Measurements from ENCODE around the gene CAPN15.

CAPN15 gene

DNA sequence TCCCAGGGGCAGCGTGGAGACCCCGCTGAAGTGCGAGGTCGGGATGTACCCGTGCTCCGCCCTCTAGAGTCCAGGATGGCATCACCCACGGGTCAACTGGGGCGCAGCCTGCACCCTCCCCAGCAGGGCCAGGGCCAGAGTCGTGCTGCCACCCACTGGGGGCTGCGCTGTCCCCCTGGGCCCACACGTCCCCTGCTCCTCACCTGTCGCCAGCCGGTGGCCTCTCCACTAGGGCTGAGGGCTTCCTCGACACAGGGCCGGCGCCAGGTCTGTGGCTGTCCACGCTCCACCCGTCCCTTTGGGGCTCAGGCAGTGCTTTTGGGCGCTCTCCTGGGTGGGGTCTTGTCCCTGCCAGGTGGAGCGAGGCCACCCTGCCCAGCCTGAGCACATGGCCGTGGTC, 21.1 kb downstream of the CAPN15 start:
- no peak for DNase-seq

DNA sequence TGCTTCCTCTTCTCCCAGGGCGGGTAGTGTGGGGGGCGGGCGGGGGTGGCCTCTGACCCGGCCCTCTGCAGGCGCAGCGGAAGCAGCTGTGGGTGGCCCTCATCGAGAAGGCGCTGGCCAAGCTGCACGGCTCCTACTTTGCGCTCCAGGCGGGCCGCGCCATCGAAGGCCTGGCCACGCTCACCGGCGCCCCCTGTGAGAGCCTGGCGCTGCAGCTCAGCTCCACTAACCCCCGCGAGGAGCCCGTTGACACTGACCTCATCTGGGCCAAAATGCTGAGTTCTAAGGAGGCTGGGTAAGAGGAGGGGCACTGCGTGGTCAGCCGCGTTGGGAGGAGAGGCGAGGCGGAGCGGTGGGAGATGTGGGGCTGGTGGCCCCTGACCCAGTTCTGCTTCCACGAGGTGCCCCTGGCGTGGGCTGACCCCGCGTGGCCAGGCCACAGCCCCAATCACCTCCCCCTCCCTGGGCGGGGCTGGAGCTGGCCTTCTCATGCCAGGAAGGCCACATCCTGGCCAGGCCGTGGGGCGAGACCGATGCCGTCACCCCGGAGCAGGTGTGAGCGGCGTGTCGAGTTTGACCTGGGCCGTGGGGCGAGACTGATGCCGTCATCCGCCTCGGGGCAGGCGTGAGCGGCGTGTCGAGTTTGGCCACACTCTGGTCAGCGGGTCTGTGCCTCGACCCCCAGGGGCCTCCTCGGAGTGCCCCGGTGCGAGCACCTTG, 22.2 kb downstream of the CAPN15 start:
- DNase-seq = no peak

- DNase-seq = no peak
These were observed 23.7 kb downstream of the CAPN15 start for GRCh38 chr16:551210-551609.

DNA sequence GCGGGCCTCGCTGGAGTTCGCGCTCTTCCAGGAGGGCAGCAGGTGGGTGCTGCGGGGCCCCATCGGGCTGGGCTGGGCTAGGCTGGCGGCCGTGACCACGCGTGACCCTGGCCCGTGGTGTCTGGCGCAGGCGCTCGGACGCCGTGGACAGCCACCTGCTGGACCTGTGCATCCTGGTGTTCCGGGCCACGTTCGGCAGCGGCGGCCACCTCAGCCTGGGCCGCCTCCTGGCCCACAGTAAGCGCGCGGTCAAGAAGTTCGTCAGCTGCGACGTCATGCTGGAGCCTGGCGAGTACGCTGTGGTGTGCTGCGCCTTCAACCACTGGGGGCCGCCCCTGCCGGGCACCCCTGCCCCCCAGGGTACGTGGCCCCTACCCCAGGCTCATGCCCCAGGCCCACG, 24.7 kb downstream of the CAPN15 start:
- DNase-seq = no peak

DNA sequence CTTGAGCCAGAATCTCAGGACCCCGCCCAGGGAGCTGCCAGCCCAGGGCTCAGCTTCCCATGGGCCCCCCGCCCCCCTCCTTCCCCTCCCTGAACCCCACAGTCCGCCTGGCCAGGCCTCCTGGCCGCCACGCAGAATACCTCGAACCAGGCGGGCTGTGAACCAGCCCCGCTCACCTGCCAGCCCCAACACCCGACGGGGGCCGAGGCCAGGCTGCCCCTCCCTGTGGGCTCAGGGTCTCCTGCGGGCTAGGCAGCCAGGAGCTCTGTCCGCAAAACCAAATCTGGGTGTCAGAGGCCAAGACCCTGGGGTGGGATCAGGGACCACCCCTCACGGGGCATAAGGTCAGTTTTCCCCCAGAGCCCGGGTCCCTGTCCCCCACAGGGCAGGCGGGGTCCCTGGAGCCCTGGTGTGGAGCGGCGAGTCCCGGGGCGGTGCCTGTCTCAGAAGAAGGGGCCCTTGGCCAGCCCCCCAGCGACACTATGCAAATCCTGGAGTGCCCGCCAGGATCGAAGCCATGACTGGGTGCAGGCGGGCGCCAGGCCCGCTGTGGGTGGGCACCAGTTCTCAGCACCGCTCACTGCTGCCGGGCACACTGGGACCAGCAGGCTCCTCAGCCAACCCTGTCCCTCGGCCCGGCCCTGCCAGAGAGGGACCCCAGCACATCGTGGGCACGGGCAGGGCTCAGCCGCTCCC, 26.2 kb downstream of the CAPN15 start:
- no peak for DNase-seq

DNA sequence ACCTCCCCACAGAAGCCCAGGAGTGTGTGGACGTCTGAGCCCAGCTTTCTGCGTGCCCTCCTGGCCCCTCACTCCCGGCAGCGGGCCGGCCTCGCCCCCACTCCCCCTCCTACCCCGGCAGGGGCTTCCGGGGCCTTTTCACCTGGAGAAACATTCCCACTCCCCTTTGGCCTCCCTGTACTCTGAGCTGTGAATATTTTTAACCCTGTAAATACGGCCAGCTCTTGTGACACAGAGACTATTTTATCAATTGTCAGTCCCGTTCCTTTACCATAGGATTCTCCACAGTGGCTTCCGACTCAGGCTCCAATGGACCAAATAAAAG, 26.7 kb downstream of the CAPN15 start:
- no peak for DNase-seq

DNA sequence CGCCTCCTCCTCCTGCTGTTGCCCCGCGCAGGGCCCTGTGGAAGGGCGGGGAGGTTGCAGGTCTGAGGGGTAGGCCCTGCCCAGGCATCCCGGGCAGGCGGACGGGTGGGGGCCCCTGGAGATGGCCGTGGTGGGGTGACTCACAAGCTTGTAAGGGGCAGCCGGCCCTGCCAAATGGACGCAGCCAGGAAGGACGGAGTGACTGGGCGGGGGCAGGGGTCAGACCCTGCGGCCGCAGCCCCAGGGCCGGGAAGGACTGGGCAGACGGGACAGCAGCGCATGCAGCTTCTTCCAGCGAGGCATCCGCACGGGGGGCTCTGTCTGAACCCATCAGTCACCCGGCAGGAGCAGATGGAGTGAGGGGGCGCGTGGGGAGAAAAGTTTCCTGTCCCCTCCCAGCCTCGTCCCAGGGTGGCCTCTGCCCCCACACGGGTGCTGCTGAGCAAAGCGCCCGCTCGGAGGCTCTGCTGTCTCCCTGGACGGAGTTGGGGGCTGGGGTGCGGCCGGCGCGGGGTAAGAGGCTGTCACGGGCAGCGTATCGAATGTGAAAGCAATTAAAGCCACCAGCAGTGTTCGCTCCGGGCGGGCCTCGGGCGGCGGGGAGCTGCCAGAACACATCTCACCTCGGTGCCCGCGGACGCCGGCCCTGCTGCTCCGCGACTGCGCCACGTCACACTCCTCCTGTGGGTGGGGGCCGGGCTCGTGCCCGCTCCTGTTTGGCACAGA, 27.3 kb downstream of the CAPN15 start:
- DNase-seq = no peak

DNA sequence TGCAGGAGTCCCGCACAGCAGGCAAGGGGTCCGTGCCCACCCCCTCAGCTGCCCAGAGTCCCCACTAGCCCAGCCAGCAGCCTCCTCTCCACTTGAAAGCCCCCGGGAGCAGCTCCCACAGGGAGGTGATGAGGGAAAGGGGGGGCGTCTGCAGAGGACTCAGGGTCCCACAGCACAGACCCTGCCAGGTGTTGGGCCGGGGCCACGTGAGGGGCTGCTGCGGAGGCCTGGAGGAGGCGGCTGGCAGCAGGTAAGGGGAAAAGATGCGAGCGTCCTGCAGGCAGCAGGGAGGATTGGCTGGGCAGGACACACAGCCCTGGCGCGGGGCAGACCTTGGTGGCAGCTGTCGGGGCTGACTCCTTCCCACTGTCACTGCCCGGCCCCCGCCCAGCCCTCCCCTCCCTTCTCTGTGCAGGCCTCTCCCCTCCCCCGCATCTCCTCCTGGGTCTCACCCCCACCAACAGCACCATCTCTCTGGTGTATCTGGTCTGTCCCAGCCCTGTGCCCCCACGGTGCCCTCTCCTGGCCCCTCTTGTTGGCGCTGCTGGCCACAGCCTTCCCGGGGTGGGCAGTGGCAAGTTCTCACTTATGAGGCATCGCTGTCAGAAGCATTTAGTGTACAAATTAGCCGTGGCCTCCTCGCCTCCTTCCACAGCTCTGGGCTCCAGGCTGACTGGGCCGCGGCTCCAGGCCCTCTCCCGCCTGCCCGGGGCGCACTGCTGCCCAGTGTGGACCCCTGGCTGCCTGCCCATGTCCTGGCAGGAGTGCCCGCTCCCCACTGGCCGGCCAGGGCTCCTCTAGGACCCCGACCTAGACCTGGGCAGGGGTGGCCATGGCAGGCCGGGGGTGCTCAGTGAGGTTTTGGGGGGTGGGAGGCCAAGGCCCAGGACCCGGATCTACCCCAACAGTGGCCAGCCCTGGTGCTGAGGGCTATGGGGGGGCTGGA, 28.3 kb downstream of the CAPN15 start:
- no peak for DNase-seq

- no peak for DNase-seq
These were observed 29.1 kb downstream of the CAPN15 start for GRCh38 chr16:556474-557173.

DNA sequence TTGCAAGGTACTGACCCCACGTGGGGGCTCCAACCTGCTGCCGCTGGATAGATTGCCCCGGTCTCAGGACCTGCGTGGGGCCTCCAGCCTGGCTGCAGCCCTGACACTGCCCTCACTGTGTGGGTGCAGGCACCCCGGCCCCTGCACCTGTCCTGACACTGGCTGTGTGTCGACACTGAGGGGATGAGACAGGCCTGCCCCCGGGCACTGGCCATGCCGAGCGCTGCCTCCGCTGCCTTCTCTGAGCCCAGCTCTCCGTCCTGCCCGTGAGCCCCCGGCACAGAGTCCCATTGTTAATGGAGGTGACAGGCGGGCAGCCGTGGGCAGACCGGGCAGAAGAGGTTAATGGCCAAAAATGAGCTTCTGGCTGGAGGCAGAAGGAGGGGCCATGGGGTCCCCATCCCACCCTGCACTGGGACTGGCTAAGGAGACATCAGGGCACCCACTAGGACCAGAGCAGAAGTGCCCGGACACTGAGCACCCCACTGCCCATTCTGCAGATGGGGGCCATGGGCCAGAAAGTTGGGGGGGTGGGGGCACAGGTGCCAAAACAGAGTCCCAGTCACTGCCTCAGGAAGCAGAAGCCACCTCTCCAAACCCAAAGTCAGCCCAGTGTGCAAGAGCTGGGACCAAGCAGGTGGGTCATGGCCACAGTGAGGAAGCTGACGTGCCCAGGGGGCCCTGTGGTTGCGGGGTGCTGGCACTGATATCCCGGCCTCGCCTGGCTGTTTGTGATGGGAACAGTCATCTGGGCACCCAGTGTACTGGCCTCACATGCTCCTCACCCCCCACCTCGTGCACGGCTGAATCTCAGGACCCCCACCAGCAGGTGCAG, 30.2 kb downstream of the CAPN15 start:
- no peak for DNase-seq

- DNase-seq = no peak
These were observed 30.9 kb downstream of the CAPN15 start for GRCh38 chr16:558298-559020.

DNA sequence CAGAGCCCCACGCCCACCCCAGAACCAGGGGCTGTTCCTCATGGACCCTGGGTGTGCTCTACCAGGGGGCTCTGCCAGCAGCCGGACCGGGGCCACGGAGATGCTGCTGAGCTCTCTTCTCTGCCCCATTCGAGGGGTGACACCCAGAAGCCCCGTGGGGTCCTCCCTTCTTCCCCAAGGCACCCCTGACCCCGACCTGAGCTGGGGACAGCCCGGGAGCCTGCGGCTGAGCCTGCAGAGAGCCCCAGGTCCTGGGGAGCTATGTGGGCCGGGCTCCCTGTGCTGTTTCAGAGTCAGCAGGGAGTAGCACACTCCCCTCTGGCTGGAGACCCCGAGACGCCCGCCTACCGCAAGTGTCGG, 31.5 kb downstream of the CAPN15 start:
- DNase-seq = no peak

DNA sequence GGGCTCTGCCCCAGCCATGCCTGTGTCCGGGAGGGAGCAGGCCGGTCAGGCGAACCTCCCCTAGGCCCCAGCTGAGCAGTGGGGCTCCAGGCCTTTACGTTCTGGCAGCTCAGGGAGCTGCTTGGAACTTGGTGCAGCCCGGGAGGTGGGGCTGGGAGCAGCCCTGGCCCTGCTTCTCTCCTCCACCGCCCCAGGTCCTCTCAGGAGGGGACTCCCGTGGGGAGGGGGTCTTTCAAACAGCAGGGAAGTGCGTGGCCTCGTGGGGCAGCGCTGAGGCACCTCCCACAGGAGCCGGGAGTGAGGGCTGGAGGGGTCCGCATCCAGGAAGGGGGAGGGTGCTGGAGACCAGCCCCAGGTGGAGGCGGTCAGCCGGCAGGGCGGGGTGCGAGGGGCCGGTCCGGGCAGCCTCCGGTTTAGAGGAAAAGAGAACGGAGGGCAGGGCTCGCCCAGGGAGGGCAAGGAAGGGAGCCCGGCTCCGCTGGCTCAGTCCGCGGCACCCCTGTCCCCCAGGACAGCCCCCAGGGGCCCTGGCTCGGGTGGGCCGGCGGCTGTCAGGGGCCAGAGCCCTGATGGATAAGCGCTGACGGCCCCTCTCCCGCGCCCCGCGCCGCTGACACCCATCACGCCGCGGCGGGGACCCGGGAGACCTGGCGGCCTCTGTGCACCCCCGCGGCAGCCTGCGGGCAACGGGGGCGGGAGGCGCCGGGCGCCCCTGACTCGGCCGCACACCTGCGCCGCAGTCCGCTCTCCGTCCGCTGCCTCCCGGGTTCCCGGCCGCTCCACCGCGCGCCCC, 32.1 kb downstream of the CAPN15 start:
- no peak for DNase-seq

- DNase-seq = no peak
These were observed 32.7 kb downstream of the CAPN15 start, which contains the start of gene PRR35 for GRCh38 chr16:560204-560700. PRR35 (plus strand) TSS chr16:560394; CDS start chr16:563295, 2,901 bp downstream.

DNA sequence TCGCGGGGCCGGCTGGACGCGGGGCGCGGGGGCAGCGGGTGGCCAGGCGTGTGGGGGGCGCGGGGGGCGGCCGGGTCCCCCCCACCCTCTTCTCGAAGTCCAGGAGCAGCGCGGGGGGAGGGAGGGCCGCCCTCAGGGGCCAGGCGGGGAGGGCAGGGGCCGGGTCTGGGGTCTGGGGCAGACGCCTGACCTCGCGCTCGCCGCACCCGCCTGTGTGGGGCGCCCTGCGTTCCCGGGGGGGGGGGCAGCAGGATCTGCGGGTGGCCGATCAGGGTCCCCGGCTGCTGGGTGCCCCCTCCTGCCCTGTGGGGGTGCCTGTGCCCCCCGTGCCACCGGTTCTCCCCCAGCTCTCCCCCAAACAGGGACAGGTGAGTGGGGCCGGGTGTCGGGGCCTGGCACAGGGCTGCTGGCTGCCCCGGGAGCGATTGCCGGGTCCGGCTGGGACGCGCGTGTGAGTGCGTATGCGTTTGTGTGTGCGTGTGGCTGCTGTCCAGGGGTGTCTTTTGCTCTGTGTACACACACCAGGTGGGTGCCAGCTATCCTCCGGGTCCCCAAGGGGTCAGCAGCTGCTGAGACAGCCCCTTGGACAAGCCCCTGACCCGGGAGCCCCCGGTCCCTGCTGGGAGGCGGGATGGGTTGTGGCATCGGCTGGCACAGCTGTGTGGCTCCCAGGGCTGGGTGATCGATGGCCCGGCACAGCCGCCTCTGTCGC, 33.3 kb downstream of the CAPN15 start:
- DNase-seq = no peak

DNA sequence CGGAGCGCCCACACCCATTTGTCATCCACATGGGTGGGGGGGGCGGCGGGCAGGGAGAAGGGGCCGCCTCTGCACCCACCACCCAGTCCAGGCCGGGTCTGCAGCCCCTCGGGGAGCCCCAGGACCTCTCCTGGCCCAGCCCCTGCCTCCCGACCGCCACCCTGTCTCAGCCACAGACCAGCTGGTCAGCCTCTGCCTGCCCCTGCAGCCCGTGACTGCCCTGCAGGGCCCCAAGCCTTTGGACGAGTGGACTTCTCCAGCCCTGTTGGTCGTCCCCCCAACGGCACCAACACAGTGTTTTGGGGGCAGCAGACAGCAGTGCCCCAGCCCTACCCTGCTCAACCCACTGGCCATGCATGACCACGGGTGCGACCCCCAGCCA, 33.9 kb downstream of the CAPN15 start:
- no peak for DNase-seq

DNA sequence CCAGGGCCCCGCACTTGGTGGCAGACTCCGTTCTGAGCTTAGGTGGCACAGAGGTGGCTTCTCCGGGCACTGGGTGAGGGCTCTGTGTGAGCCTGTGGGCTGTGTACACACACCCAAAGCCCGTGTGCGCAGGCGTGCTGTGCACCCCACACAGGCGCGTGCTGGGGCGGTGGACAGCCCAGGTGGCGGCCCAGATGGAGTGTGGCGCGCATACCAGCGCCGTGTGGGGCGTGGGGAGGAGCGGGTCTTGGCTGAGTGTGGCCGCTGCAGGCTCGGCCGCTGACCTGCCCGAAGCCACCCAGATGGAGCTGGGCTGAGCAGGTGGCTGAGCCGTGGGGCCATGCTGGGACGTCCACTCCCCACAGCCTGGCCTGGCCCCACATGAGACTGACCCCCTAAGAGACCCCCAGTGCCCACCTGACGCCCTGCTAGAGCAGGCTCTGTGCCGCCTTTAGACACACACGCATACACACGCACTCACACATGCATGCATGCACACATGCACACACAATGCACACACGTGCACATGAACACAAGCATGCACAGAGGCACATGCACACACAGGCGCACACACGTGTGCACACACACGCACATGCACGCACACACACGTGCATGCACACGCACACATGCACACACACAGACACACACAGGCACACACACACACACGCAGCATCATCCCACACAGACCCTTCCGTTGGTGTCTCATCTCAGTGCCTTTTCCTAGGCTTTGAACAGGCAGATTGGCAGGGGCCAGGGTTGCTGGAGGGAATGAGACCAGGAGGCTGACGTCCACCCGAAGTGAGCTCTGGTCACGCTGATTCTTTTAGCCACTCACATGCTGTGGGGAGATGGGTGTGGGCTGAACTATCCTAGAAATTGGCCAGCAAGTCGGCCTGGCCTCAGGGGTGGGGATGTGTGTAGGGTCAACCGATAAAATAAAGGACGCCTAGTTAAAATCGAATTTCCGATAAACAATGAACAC, 34.7 kb downstream of the CAPN15 start:
- no peak for DNase-seq
